Activated CD8-positive, alpha-beta memory T cell treated with anti-CD3 and anti-CD28 coated beads, Interleukin-2, amount 50 U/mL, for 4 hours (primary cell): ENCODE data around the gene CYTH2.

Experiments
- DNase-seq: peaks from one replicate; pipeline ENCODE4 v3.0.0-alpha.2; 2020

Gene CYTH2

DNA sequence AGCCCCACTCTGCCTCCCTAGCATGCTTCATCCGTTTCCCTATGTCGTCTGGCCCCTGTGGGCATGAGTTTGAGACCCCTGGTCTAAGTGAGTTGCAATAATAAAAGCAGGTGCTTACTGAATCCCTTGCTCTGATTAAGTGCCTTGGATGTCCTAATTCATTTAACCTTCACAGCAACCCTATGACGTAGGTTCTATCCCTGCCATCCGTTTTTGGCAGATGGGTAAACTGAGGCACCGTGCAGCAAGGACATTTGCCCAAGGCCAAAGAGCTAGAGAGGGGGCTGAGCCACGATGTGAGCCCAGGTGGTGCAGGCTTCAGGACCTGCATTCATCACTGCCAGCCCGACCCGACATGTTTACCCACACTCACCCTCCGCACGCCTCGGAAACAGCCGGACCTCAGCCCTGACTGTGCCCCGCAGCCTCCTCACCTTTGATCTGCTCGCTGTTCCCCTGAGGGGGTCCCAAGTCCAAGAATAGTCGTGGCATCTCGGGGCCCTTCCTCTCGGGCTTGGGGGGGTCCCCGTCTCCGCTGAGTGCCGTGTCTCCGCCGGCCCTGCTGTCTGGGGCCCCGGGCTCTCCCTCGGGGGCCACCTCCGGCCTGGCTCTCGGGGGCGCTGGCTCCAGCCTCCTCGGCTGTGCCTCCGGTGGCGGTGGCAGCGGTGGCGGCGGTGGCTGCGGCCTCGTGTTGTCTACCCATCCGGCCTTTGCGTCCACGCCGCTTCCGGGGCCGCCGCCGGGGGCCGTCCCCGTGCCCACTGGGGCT, 28.0 kb downstream of the CYTH2 start:
- DNase-seq = no peak

- no peak for DNase-seq
These were observed 28.8 kb downstream of the CYTH2 start for GRCh38 chr19:48497728-48498594.

- no peak for DNase-seq
These were observed 29.6 kb downstream of the CYTH2 start for GRCh38 chr19:48498595-48499311.

DNA sequence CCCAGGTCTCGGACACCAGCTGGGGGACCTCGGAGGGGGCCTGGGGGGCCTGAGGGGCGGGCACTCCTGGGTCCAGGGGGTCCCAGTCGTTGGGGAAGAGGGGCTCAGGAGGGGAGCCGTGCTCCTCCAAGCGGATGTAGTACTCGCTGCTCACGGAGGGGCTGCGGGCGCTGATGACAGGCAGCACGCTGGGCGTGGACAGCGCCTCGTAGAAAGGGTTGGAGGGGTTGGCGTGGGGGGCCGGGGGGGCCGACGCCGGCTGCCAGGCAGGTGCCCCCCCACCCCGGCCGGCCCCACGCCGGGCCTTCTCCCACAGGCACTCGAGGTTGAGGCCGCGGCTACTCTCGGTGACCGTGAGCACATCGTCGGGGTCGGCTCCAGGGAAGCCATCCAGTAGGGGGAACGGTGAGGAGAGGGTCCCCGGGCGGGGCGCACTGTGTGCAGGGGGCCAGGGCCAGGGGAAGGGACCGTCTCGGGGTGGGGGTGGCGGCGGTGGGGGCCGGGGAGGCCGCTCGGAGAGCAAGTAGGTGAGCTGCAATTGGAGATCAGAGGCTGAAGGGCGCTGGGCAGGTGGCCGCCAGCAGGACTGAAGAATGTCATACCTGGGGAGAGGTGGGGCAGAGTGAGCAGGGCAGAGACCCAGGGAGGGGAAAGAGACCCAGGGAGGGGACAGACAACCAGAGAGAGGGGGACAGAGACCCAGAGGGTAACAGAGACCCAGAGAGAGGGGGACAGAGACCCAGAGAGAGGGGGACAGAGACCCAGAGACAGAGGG, 30.3 kb downstream of the CYTH2 start:
- no peak for DNase-seq

GRCh38 chr19:48500830-48501493, 31.8 kb downstream of the CYTH2 start:
- DNase-seq = no peak

- no peak for DNase-seq
These were observed 32.6 kb downstream of the CYTH2 start for GRCh38 chr19:48501494-48502349.

GRCh38 chr19:48502350-48503018, 33.3 kb downstream of the CYTH2 start:
- peak; percentile 68 for DNase-seq

DNA sequence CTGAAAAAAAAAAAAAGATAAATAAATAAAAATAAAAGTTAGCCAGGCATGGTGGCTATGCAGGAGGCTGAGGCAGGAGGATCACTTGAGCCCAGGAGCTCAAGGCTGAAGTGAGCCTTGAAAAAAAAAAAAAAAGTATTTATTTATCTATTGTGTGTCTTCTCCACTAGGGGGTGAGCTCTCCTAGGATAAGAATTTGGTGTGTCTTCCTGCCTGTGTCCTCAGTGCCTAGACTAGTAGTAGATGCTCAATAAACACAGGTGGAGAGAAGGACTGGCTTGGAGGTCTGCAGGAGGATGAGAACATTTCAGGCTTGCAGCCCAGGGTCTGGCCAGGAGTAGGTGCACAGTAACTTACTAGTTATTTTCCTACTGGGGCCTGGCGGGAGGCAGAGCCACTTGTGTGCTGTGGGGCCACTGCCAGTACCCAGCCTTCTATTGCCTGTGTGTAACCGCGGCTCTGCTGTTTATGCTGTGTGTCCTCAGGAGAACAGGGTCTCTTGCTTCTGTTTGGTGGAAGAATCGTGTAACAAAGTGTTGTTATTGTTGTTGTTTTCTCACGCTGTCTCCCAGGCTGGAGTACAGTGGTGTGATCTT, 37.1 kb downstream of the CYTH2 start:
- no peak for DNase-seq

DNA sequence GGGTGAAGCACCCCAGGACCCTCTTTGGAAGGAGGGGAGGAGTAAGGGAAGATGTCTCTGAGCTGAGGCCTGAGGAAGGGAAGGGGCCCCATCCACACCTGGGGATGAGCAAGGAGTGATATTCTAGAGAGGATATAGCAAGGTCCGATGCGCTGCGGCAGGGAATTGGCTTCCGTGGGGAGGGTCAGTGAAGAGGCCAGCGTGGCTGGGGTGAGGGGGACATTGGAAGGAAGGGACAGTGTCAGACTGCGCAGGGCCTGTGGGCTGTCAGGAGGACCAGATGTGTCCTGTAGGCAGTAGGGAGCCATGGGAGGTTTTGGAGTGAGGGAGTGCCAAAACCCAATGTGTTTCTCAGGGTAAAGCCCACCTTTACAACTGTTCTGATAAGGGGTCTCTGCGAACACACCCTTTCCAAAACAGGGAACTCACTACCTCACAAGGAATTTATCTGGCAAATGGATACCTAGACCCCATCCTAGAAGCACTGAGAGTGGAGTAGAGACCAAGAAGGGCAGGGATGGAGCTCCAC, 38.8 kb downstream of the CYTH2 start:
- DNase-seq = no peak

- DNase-seq = no peak
These were observed 39.7 kb downstream of the CYTH2 start for GRCh38 chr19:48508729-48509411.

- no peak for DNase-seq
These were observed 40.5 kb downstream of the CYTH2 start for GRCh38 chr19:48509467-48510194.

GRCh38 chr19:48510421-48511268, 41.5 kb downstream of the CYTH2 start:
- peak; percentile 75 for DNase-seq

DNA sequence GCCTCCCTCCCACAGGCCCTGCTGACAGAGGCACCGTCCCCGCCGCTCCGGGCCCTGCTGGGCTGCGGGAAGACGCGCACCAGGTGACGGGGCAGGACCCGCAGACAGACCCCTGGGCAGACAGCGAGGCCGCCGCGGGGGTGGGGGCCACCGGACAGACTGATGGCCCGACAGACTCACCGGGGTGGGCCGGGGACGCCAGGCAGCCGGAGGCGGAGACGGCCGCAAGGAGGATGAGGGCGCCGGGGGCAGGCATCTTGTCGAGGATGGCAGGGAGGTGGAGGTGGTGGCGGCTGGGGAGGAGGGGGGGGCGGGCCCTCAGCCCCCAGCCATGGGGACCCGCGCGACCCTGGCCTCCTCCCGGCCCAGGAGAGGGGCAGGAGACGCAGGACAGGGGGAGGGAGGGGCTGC, 42.2 kb downstream of the CYTH2 start:
- no peak for DNase-seq

DNA sequence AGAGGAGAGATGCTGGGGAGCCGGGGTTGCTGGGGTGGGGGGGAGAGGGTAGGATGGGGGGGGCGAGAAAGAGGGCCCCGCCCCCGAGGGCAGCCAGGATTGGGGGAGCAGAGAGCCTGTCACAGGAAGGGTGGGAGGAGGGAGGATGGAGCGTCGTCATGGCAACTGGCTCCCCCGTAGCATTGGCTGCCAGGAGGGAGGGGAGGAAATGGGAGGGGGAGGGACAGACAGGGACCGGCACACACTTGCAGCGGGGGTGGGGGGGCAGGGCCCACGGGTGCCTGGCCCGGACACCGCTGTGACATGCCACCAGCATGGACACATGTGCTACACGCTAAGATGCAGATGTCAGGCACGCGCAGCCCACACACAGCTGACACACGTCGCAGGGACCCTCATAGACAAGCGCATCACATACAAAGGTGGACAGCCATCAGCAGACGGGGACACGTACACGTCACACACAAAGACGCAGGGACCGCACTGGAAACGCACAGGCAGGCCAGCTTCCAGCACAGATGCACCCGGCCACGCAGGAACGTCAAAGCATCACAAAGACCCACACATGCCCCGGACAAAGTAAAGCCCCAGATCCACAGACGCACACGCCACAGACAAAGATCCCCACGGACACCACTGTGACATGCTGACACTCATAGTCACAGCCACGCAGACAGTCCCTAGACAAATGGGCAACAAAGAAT, 42.8 kb downstream of the CYTH2 start, which contains the start of gene LMTK3:
Gene LMTK3 (minus strand): TSS at position 36 of the 704 bp plus-strand sequence. CDS start 259 bp downstream, outside the sequence.
- DNase-seq = peak; percentile 76

- DNase-seq = no peak
These were observed 43.5 kb downstream of the CYTH2 start for GRCh38 chr19:48512504-48513288.
